GM12892 (cell line): ENCODE results near the gene C10orf105.

Experiments
- POLR2A ChIP-seq: IDR thresholded peaks from 2 replicates; pipeline ENCODE4 v1.6.1; 2011; ENCODE audit warnings: low read depth, low read length, control low read depth
- POLR2AphosphoS5 ChIP-seq: IDR thresholded peaks from 2 replicates; pipeline ENCODE4 v1.6.1; 2011; ENCODE audit warnings: low read depth, low read length, control low read depth

GRCh38 chr10:71753960-71754505 is 34.5 kb upstream of the C10orf105 start:
- no peak for TF ChIP-seq POLR2A
- TF ChIP-seq POLR2AphosphoS5, result no peak
